H9 (cell line): ENCODE data around the gene DPYD. TPM values are rescaled to one million over a fixed set of nuclear protein-coding genes. Genes with fewer than 3 reads are reported as not detected.

ENCODE experiments used
- DNase-seq: peaks from one replicate; pipeline ENCODE4 v3.0.0-alpha.2; 2017
- H2AFZ ChIP-seq: one replicate; pipeline ENCODE4 v1.6.1; 2013; ENCODE audit warnings: mild to moderate bottlenecking, low read length, control low read depth, moderate library complexity
- H2AK5ac ChIP-seq: 2 replicates; pipeline ENCODE4 v1.6.1; 2013; ENCODE audit warnings: low read length, control low read depth, mixed read lengths; ENCODE audit not compliant: insufficient read length
- H2BK120ac ChIP-seq: one replicate; pipeline ENCODE4 v1.6.1; 2013; ENCODE audit warnings: low read depth, mild to moderate bottlenecking, low read length, control low read depth, inconsistent platforms; ENCODE audit not compliant: poor library complexity, severe bottlenecking
- H2BK12ac ChIP-seq: 2 replicates; pipeline ENCODE4 v1.6.1; 2013; ENCODE audit warnings: low read length, control low read depth, mixed read lengths, low read depth; ENCODE audit not compliant: insufficient read length
- H2BK15ac ChIP-seq: 2 replicates; pipeline ENCODE4 v1.6.1; 2013; ENCODE audit warnings: low read depth, low read length, control low read depth
- H2BK20ac ChIP-seq: one replicate; pipeline ENCODE4 v1.6.1; 2013; ENCODE audit warnings: low read depth, mild to moderate bottlenecking, low read length, control low read depth, inconsistent platforms; ENCODE audit not compliant: poor library complexity, severe bottlenecking
- H2BK5ac ChIP-seq: 2 replicates; pipeline ENCODE4 v1.6.1; 2013; ENCODE audit warnings: low read length, control low read depth, mixed read lengths; ENCODE audit not compliant: insufficient read length
- H3K14ac ChIP-seq: 2 replicates; pipeline ENCODE4 v1.6.1; 2013; ENCODE audit warnings: low read length, control low read depth; ENCODE audit not compliant: insufficient read depth
- H3K18ac ChIP-seq: 2 replicates; pipeline ENCODE4 v1.6.1; 2013; ENCODE audit warnings: low read depth, mild to moderate bottlenecking, mixed read lengths, low read length, control low read depth; ENCODE audit not compliant: insufficient read length
- H3K23ac ChIP-seq: 2 replicates; pipeline ENCODE4 v1.6.1; 2013; ENCODE audit warnings: low read length, control low read depth, mixed read lengths, low read depth; ENCODE audit not compliant: insufficient read length
- H3K23me2 ChIP-seq: 2 replicates; pipeline ENCODE4 v1.6.1; 2013; ENCODE audit warnings: low read depth, mild to moderate bottlenecking, mixed read lengths, low read length, control low read depth; ENCODE audit not compliant: insufficient read length, poor library complexity, severe bottlenecking
- H3K27ac ChIP-seq: 2 replicates; pipeline ENCODE4 v1.5.1; 2013; ENCODE audit warnings: low read length, control low read depth, mixed read lengths, low read depth; ENCODE audit not compliant: insufficient read length
- H3K27me3 ChIP-seq: 2 replicates; pipeline ENCODE4 v1.6.1; 2013; ENCODE audit warnings: low read length, control low read depth, inconsistent platforms; ENCODE audit not compliant: insufficient read depth
- H3K4ac ChIP-seq: 2 replicates; pipeline ENCODE4 v1.6.1; 2013; ENCODE audit warnings: low read depth, mild to moderate bottlenecking, control low read depth, inconsistent platforms, low read length, moderate library complexity
- H3K4me1 ChIP-seq: 2 replicates; pipeline ENCODE4 v1.6.1; 2013; ENCODE audit warnings: low read length, control low read depth, inconsistent platforms; ENCODE audit not compliant: insufficient read depth
- H3K4me2 ChIP-seq: 2 replicates; pipeline ENCODE4 v1.6.1; 2013; ENCODE audit warnings: low read length, control low read depth, mixed read lengths; ENCODE audit not compliant: insufficient read length, insufficient read depth
- H3K56ac ChIP-seq: 2 replicates; pipeline ENCODE4 v1.6.1; 2013; ENCODE audit warnings: low read depth, mild to moderate bottlenecking, mixed read lengths, low read length, control low read depth; ENCODE audit not compliant: insufficient read length
- H3K79me1 ChIP-seq: 2 replicates; pipeline ENCODE4 v1.6.1; 2013; ENCODE audit warnings: low read depth, mild to moderate bottlenecking, moderate library complexity, low read length, control low read depth, inconsistent platforms; ENCODE audit not compliant: insufficient read depth, poor library complexity, severe bottlenecking
- H3K79me2 ChIP-seq: 2 replicates; pipeline ENCODE4 v1.6.1; 2013; ENCODE audit warnings: low read length, control low read depth, inconsistent platforms; ENCODE audit not compliant: insufficient read depth
- H3K9ac ChIP-seq: 2 replicates; pipeline ENCODE4 v1.6.1; 2013; ENCODE audit warnings: low read length, control low read depth, mixed read lengths; ENCODE audit not compliant: insufficient read length; ENCODE audit errors: extremely low read depth
- H3K9me3 ChIP-seq: one replicate; pipeline ENCODE4 v1.6.1; 2013; ENCODE audit warnings: low read depth, low read length, inconsistent platforms; ENCODE audit not compliant: control insufficient read depth
- H3T11ph ChIP-seq: one replicate; pipeline ENCODE4 v1.6.1; 2013; ENCODE audit warnings: mild to moderate bottlenecking, low read length, control low read depth, inconsistent platforms
- H4K20me1 ChIP-seq: one replicate; pipeline ENCODE4 v1.6.1; 2013; ENCODE audit not compliant: control insufficient read depth, insufficient read length, insufficient read depth
- H4K5ac ChIP-seq: 2 replicates; pipeline ENCODE4 v1.6.1; 2013; ENCODE audit warnings: low read depth, mild to moderate bottlenecking, mixed read lengths, low read length, control low read depth; ENCODE audit not compliant: insufficient read length
- H4K8ac ChIP-seq: replicated peaks from 2 replicates; pipeline ENCODE4 v1.6.1; 2013; ENCODE audit warnings: low read length, control low read depth, mixed read lengths, low read depth; ENCODE audit not compliant: insufficient read length
- H4K91ac ChIP-seq: 2 replicates; pipeline ENCODE4 v1.6.1; 2013; ENCODE audit warnings: low read depth, mild to moderate bottlenecking, moderate library complexity, mixed read lengths, low read length, control low read depth; ENCODE audit not compliant: insufficient read length
- H3K27ac Mint-ChIP-seq, 3 experiments: 2 replicates in 2 of 3; 3 replicates in 1 of 3; pipeline ENCODE4 v1.8.0; 2020 to 2021; ENCODE audit warnings: mixed read lengths in 3 of 3, mild to moderate bottlenecking in 1 of 3, moderate library complexity in 1 of 3
- H3K27me3 Mint-ChIP-seq: 2 replicates; pipeline ENCODE4 v1.8.0; 2021; ENCODE audit warnings: low read depth, mild to moderate bottlenecking, moderate library complexity, mixed read lengths
- H3K36me3 Mint-ChIP-seq, 3 experiments: 2 replicates in 2 of 3; 3 replicates in 1 of 3; pipeline ENCODE4 v1.8.0; 2020 to 2021; ENCODE audit warnings: low read depth in 3 of 3, mixed read lengths in 3 of 3; ENCODE audit not compliant: insufficient read depth in 1 of 3
- H3K4me1 Mint-ChIP-seq, 2 experiments: 2 replicates each; pipeline ENCODE4 v1.8.0; 2020; ENCODE audit warnings: mixed read lengths in 2 of 2
- H3K4me3 Mint-ChIP-seq, 2 experiments: 2 replicates in 1 of 2; 3 replicates in 1 of 2; pipeline ENCODE4 v1.8.0; 2020 to 2021; ENCODE audit warnings: mild to moderate bottlenecking in 2 of 2, mixed read lengths in 2 of 2, moderate library complexity in 1 of 2
- H3K9me3 Mint-ChIP-seq, 2 experiments: 2 replicates in 1 of 2; 3 replicates in 1 of 2; pipeline ENCODE4 v1.8.0; 2020; ENCODE audit warnings: mild to moderate bottlenecking in 2 of 2, mixed read lengths in 2 of 2, moderate library complexity in 1 of 2
- CTCF ChIP-seq: fragments of 200-600 bp; sonication (generic); conservative IDR thresholded peaks from 3 replicates; pipeline ENCODE4 v1.8.0; 2021; ENCODE audit warnings: antibody characterized with exemption, mild to moderate bottlenecking
- WGBS: extraction: QIAGEN DNeasy Blood & Tissue Kit; methylation state at CpG from one replicate; pipeline ENCODE4 v1.1.7; 2013; ENCODE audit warnings: missing lambda C conversion rate, low lambda C conversion rate, mixed read lengths; ENCODE audit not compliant: insufficient read length; ENCODE audit errors: extremely low coverage; 5-methylcytosine and 5-hydroxymethylcytosine counted together
- total RNA-seq: library from RNA; stranded (reverse); gene quantifications from 2 replicates; pipeline ENCODE4 v1.2.1, GENCODE V29; 2021

The DPYD gene
- total RNA-seq, 1 experiment from 2014 or later = 0.37 TPM

- Histone ChIP-seq H3K27ac (no peak overlapping the region), H2BK5ac (no peak overlapping the region), H3T11ph (no peak overlapping the region), H2AK5ac (no peak overlapping the region), H3K4ac (no peak overlapping the region), H3K27me3 (no peaks in the 10 kb centered on the region), H2BK120ac (no peak overlapping the region), H4K5ac (no peak overlapping the region), H3K79me1 (no peaks in the 10 kb centered on the region), H3K14ac (no peak overlapping the region), H3K23me2 (no peaks in the 10 kb centered on the region), H2BK12ac (no peak overlapping the region), H3K9me3 (no peaks in the 10 kb centered on the region), H4K8ac (no peak overlapping the region), H3K9ac (no peak overlapping the region), H3K79me2 (no peaks in the 10 kb centered on the region), H3K4me1 (no peaks in the 10 kb centered on the region), H3K18ac (no peak overlapping the region), H3K23ac (no peak overlapping the region), H2AFZ (no peak overlapping the region), H2BK20ac (no peak overlapping the region), H4K91ac (no peak overlapping the region), H2BK15ac (no peak overlapping the region), H4K20me1 (no peaks in the 10 kb centered on the region), H3K4me2 (no peak overlapping the region), H3K56ac (no peak overlapping the region)
- H3K27me3 Mint-ChIP-seq = no peaks in the 10 kb centered on the region
- no peak for DNase-seq
- no peaks in the 10 kb centered on the region for H3K9me3 Mint-ChIP-seq
- peaks cover 0 to 5% of the 10 kb centered on the region in 2 experiments; a peak in 2 of 4 replicates for H3K4me1 Mint-ChIP-seq
- no peaks in the 10 kb centered on the region for H3K36me3 Mint-ChIP-seq
- no peak overlapping the region for H3K27ac Mint-ChIP-seq
- H3K4me3 Mint-ChIP-seq = no peak overlapping the region
- no peak for TF ChIP-seq CTCF
- no CpG with 5 or more reads among the region's 1 CpG for WGBS
Measured at GRCh38 chr1:97088391-97088790, 832.4 kb downstream of the DPYD start.
